GM12878 (cell line): ENCODE results near the gene STEAP2.

Source experiments
- CEBPB ChIP-seq, 2 experiments: fragments of 150-350 bp in 1 of 2; IDR thresholded peaks; 2 replicates each; pipeline ENCODE4 v1.6.1; 2012 to 2014; ENCODE audit warnings: low read depth in 2 of 2, low read length in 2 of 2, borderline replicate concordance in 1 of 2, inconsistent platforms in 1 of 2
- CTCF ChIP-seq, 3 experiments: IDR thresholded peaks in 2 of 3; conservative IDR thresholded peaks in 1 of 3; 2 replicates each; pipeline ENCODE4 v1.5.1; 2011; ENCODE audit warnings: low read depth in 3 of 3, low read length in 3 of 3, mild to moderate bottlenecking in 3 of 3, control low read depth in 2 of 3, moderate library complexity in 2 of 3, inconsistent platforms in 1 of 3, mixed read lengths in 1 of 3; ENCODE audit not compliant: control insufficient read depth in 2 of 3, insufficient read depth in 1 of 3; ENCODE audit errors: extremely low read depth in 1 of 3
- JUND ChIP-seq: IDR thresholded peaks from 2 replicates; pipeline ENCODE4 v1.6.1; 2012; ENCODE audit warnings: low read depth, mild to moderate bottlenecking, low read length, improper control_type of control experiment, moderate library complexity
- MEF2A ChIP-seq: IDR thresholded peaks from 2 replicates; pipeline ENCODE4 v1.6.1; 2011; ENCODE audit warnings: low read depth, mild to moderate bottlenecking, low read length, moderate library complexity; ENCODE audit not compliant: insufficient read depth
- MTA3 ChIP-seq: IDR thresholded peaks from 2 replicates; pipeline ENCODE4 v1.6.1; 2012; ENCODE audit warnings: low read length, inconsistent platforms, borderline replicate concordance
- NBN ChIP-seq: fragments of 450-650 bp; IDR thresholded peaks from 2 replicates; pipeline ENCODE4 v1.6.1; 2016
- NFYA ChIP-seq: IDR thresholded peaks from 2 replicates; pipeline ENCODE4 v1.6.1; 2011; ENCODE audit warnings: low read depth, mild to moderate bottlenecking, low read length, improper control_type of control experiment, borderline replicate concordance
- POLR2A ChIP-seq: IDR thresholded peaks from 2 replicates; pipeline ENCODE4 v1.6.1; 2011; ENCODE audit warnings: low read depth, mild to moderate bottlenecking, low read length
- POLR2AphosphoS5 ChIP-seq: IDR thresholded peaks from 2 replicates; pipeline ENCODE4 v1.6.1; 2011; ENCODE audit warnings: mild to moderate bottlenecking, low read length, inconsistent platforms
- SRF ChIP-seq, 2 experiments: IDR thresholded peaks; 2 replicates each; pipeline ENCODE4 v1.6.1; 2011; ENCODE audit warnings: low read depth in 2 of 2, low read length in 2 of 2, mild to moderate bottlenecking in 1 of 2, moderate library complexity in 1 of 2
- TAF1 ChIP-seq: IDR thresholded peaks from 2 replicates; pipeline ENCODE4 v1.6.1; 2011; ENCODE audit warnings: mild to moderate bottlenecking, low read depth, low read length, borderline replicate concordance
- USF2 ChIP-seq: IDR thresholded peaks from 2 replicates; pipeline ENCODE4 v1.6.1; 2011; ENCODE audit warnings: low read depth, low read length, improper control_type of control experiment, borderline replicate concordance

- TF ChIP-seq CTCF (IDR thresholded peaks at IDR 0.05 in 2 of 3, conservative IDR thresholded peaks at IDR 0.05 in 1 of 3; ENCODE audit: control insufficient read depth in 2 of 3, extremely low read depth in 1 of 3, insufficient read depth in 1 of 3, low read depth in 3 of 3, low read length in 3 of 3) (no peak), NFYA (no peak), POLR2AphosphoS5 (no peak), SRF (IDR thresholded peaks at IDR 0.05; ENCODE audit: low read depth in 2 of 2, low read length in 2 of 2) (no peak), POLR2A (no peak), MTA3 (no peak), USF2 (no peak), MEF2A (no peak), CEBPB (IDR thresholded peaks at IDR 0.05; ENCODE audit: borderline replicate concordance in 1 of 2, low read depth in 2 of 2, low read length in 2 of 2) (no peak), NBN (no peak), TAF1 (no peak), JUND (no peak)
Observed at GRCh38 chr7:90175667-90176066, 35.9 kb upstream of the STEAP2 start.
